GM18498 (cell line): Measurements from ENCODE around the gene DDAH1.
"Not testable (repeated sequence)": the region's sequence is repeated elsewhere in the genome, so short reads cannot be mapped to it uniquely, and the experiment has no call there.

Experiments used
- ATAC-seq: cut with Tn5 transposase; IDR thresholded peaks from one replicate; pipeline ENCODE4 v1.9.1; 2021; ENCODE audit warnings: mild to moderate bottlenecking, moderate library complexity; ENCODE audit not compliant: unreplicated experiment

Gene DDAH1

GRCh38 chr1:85465099-85465785 is at the start of gene DDAH1:
Gene DDAH1 (minus strand): TSS chr1:85465159. CDS start chr1:85465045, 114 bp downstream.
- peak; percentile 63 for ATAC-seq

GRCh38 chr1:85513998-85514397 is 49.0 kb upstream of the DDAH1 start:
- not testable (repeated sequence) for ATAC-seq

- ATAC-seq = no peak
Measured at GRCh38 chr1:85504417-85504816, 39.5 kb upstream of the DDAH1 start.

GRCh38 chr1:85502625-85503083 is 37.7 kb upstream of the DDAH1 start:
- ATAC-seq = no peak

- no peak for ATAC-seq
Measured at GRCh38 chr1:85502171-85502570, 37.2 kb upstream of the DDAH1 start.

- ATAC-seq = no peak
Measured at GRCh38 chr1:85501355-85501898, 36.5 kb upstream of the DDAH1 start.

- no peak for ATAC-seq
Measured at GRCh38 chr1:85496941-85497582, 32.1 kb upstream of the DDAH1 start.

- ATAC-seq = no peak
Measured at GRCh38 chr1:85495556-85495955, 30.6 kb upstream of the DDAH1 start.

- no peak for ATAC-seq
Measured at GRCh38 chr1:85494904-85495266, 29.9 kb upstream of the DDAH1 start.

GRCh38 chr1:85494074-85494903 is 29.3 kb upstream of the DDAH1 start:
- peak; percentile 93 for ATAC-seq

GRCh38 chr1:85490270-85490985 is 25.5 kb upstream of the DDAH1 start:
- no peak for ATAC-seq

- no peak for ATAC-seq
Measured at GRCh38 chr1:85488126-85488525, 23.2 kb upstream of the DDAH1 start.

- no peak for ATAC-seq
Measured at GRCh38 chr1:85485516-85485915, 20.6 kb upstream of the DDAH1 start.

- no peak for ATAC-seq
Measured at GRCh38 chr1:85484716-85485115, 19.8 kb upstream of the DDAH1 start.

GRCh38 chr1:85484264-85484663 is 19.3 kb upstream of the DDAH1 start:
- no peak for ATAC-seq

- no peak for ATAC-seq
Measured at GRCh38 chr1:85481688-85482087, 16.7 kb upstream of the DDAH1 start.

GRCh38 chr1:85480566-85480965 is 15.6 kb upstream of the DDAH1 start:
- no peak for ATAC-seq

GRCh38 chr1:85479491-85479890 is 14.5 kb upstream of the DDAH1 start:
- no peak for ATAC-seq

GRCh38 chr1:85478366-85478765 is 13.4 kb upstream of the DDAH1 start:
- ATAC-seq = no peak

GRCh38 chr1:85475055-85475454 is 10.1 kb upstream of the DDAH1 start:
- no peak for ATAC-seq

- ATAC-seq = no peak
Measured at GRCh38 chr1:85473390-85473789, 8.4 kb upstream of the DDAH1 start.
